GM20000 (cell line): ENCODE data around the gene RFC4.

ENCODE experiments used
- DNase-seq: peaks from one replicate; pipeline ENCODE4 v3.0.0; 2012; ENCODE audit warnings: low spot score
- CTCF ChIP-seq: IDR thresholded peaks from 2 replicates; pipeline ENCODE4 v1.5.1; 2012; ENCODE audit warnings: mild to moderate bottlenecking, control low read depth; ENCODE audit errors: extremely low read depth, missing control alignments

RFC4 gene

GRCh38 chr3:186754006-186754405 is 52.3 kb downstream of the RFC4 start:
- DNase-seq: no peak
- TF ChIP-seq CTCF: no peak

- no peak for TF ChIP-seq CTCF
- DNase-seq: no peak
Measured at GRCh38 chr3:186751480-186751879, 54.8 kb downstream of the RFC4 start.

- no peak for DNase-seq
Measured at GRCh38 chr3:186750316-186750715, 56.0 kb downstream of the RFC4 start.

GRCh38 chr3:186746008-186746407 is 60.3 kb downstream of the RFC4 start:
- TF ChIP-seq CTCF: no peak
- DNase-seq: no peak

More at GRCh38 chr3:186750316-186750715, 56.0 kb downstream of the RFC4 start:
- TF ChIP-seq CTCF: no peak

GRCh38 chr3:186743666-186744065 is 62.6 kb downstream of the RFC4 start:
- TF ChIP-seq CTCF: no peak

GRCh38 chr3:186742618-186743380 is 63.5 kb downstream of the RFC4 start:
- DNase-seq: no peak
- TF ChIP-seq CTCF: no peak

More at GRCh38 chr3:186743666-186744065, 62.6 kb downstream of the RFC4 start:
- DNase-seq: no peak
